SK-N-SH (cell line): ENCODE results near the gene NPC1. TPM values are rescaled to one million over a fixed set of nuclear protein-coding genes. Genes with fewer than 3 reads are reported as not detected.

Experiments used
- CTCF ChIA-PET: fragments of 300-600, 350-600 bp; formaldehyde crosslinking; extraction: SDS; loops from one replicate; lab custom pipeline; 2021; lab: Yijun Ruan, JAX
- POLR2A ChIA-PET: fragments of 350-600 bp; sonication (Branson Sonifier 250); formaldehyde crosslinking; extraction: SDS; loops from one replicate; lab custom pipeline; 2020; ENCODE audit warnings: antibody characterized with exemption, inconsistent platforms; lab: Yijun Ruan, JAX
- DNase-seq: peaks from one replicate; pipeline ENCODE4 v3.0.0; 2012
- H2AFZ ChIP-seq: fragments of 200-600 bp; sonication (generic); 2 replicates; pipeline ENCODE4 v1.8.1; 2016; ENCODE audit warnings: antibody characterized with exemption, mild to moderate bottlenecking, low read depth
- H3F3A ChIP-seq: fragments of 200-600 bp; sonication (generic); replicated peaks from 2 replicates; pipeline ENCODE3; 2016; ENCODE audit warnings: antibody characterized with exemption, mild to moderate bottlenecking; ENCODE audit not compliant: insufficient read depth
- H3K27ac ChIP-seq, 2 experiments: fragments of 200-500 bp in 1 of 2; fragments of 200-600 bp in 1 of 2; sonication (Bioruptor generic) in 1 of 2; sonication (generic), shearing (Covaris generic) in 1 of 2; 2 replicates each; pipeline versions ENCODE4 v1.5.1 to v1.6.1; 2014 to 2016; ENCODE audit warnings: low read depth in 2 of 2, inconsistent platforms in 1 of 2, low read length in 1 of 2, mild to moderate bottlenecking in 1 of 2, mixed read lengths in 1 of 2
- H3K27me3 ChIP-seq: fragments of 200-600 bp; sonication (generic), shearing (Covaris generic); 2 replicates; pipeline ENCODE4 v1.6.1; 2016; ENCODE audit warnings: mixed run types; ENCODE audit not compliant: insufficient read depth
- H3K36me3 ChIP-seq, 2 experiments: fragments of 200-500 bp in 1 of 2; fragments of 200-600 bp in 1 of 2; sonication (Bioruptor generic) in 1 of 2; sonication (generic) in 1 of 2; replicated peaks in 1 of 2; 2 replicates each; pipeline versions ENCODE3 to v1.5.1; 2014 to 2016; ENCODE audit warnings: low read length in 1 of 2, mild to moderate bottlenecking in 1 of 2; ENCODE audit not compliant: insufficient read depth in 2 of 2, control insufficient read depth in 1 of 2
- H3K4me1 ChIP-seq, 2 experiments: fragments of 200-500 bp in 1 of 2; fragments of 200-600 bp in 1 of 2; sonication (Bioruptor generic) in 1 of 2; sonication (generic), shearing (Covaris generic) in 1 of 2; 2 replicates each; pipeline versions ENCODE4 v1.5.1 to v1.6.1; 2014 to 2016; ENCODE audit warnings: low read depth in 1 of 2, low read length in 1 of 2, mixed run types in 1 of 2; ENCODE audit not compliant: insufficient read depth in 2 of 2, control insufficient read depth in 1 of 2
- H3K4me2 ChIP-seq: fragments of 200-600 bp; sonication (generic), shearing (Covaris generic); 2 replicates; pipeline ENCODE4 v1.6.1; 2017; ENCODE audit warnings: mixed run types
- H3K4me3 ChIP-seq, 2 experiments: fragments of 200-500 bp in 1 of 2; fragments of 200-600 bp in 1 of 2; sonication (Bioruptor generic) in 1 of 2; sonication (generic), shearing (Covaris generic) in 1 of 2; 2 replicates each; pipeline versions ENCODE4 v1.5.1 to v1.8.1; 2014 to 2016; ENCODE audit warnings: low read depth in 2 of 2, inconsistent platforms in 1 of 2, low read length in 1 of 2, mild to moderate bottlenecking in 1 of 2, mixed read lengths in 1 of 2, moderate library complexity in 1 of 2
- H3K79me2 ChIP-seq: fragments of 200-600 bp; sonication (generic); 2 replicates; pipeline ENCODE4 v1.8.1; 2017; ENCODE audit warnings: mild to moderate bottlenecking; ENCODE audit not compliant: insufficient read depth
- H3K9ac ChIP-seq: fragments of 200-600 bp; sonication (generic); 2 replicates; pipeline ENCODE4 v1.6.1; 2017; ENCODE audit warnings: mixed run types
- H3K9me2 ChIP-seq: fragments of 200-600 bp; sonication (generic); 2 replicates; pipeline ENCODE4 v1.6.1; 2017; ENCODE audit warnings: mixed run types
- H3K9me3 ChIP-seq: fragments of 200-600 bp; sonication (generic); 2 replicates; pipeline ENCODE4 v1.6.1; 2017; ENCODE audit warnings: mixed run types, mild to moderate bottlenecking, moderate library complexity
- H4K20me1 ChIP-seq: fragments of 200-600 bp; sonication (generic); 2 replicates; pipeline ENCODE4 v1.6.1; 2017; ENCODE audit warnings: mild to moderate bottlenecking, mixed run types; ENCODE audit not compliant: insufficient read depth
- ELF1 ChIP-seq: IDR thresholded peaks from 2 replicates; pipeline ENCODE4 v1.4.0; 2012
- EP300 ChIP-seq, 2 experiments: IDR thresholded peaks; 2 replicates each; pipeline versions ENCODE4 v1.4.0 to v1.6.1; 2012; ENCODE audit warnings: borderline replicate concordance in 1 of 2, low read depth in 1 of 2, low read length in 1 of 2
- EZH2phosphoT487 ChIP-seq: fragments of 200-600 bp; sonication (generic); IDR thresholded peaks from 2 replicates; pipeline ENCODE4 v1.6.1; 2017; ENCODE audit warnings: low read depth, mixed run types, mild to moderate bottlenecking, antibody characterized with exemption, moderate library complexity, borderline replicate concordance
- FOSL2 ChIP-seq: IDR thresholded peaks from 2 replicates; pipeline ENCODE4 v1.4.0; 2012; ENCODE audit warnings: low read depth, mild to moderate bottlenecking, moderate library complexity, borderline replicate concordance
- JUND ChIP-seq: IDR thresholded peaks from 2 replicates; pipeline ENCODE4 v1.4.0; 2012
- MAX ChIP-seq: IDR thresholded peaks from 2 replicates; pipeline ENCODE4 v1.4.0; 2012; ENCODE audit warnings: low read depth
- MEF2A ChIP-seq: IDR thresholded peaks from 2 replicates; pipeline ENCODE4 v1.4.0; 2012; ENCODE audit warnings: low read depth, borderline replicate concordance
- NFIC ChIP-seq: IDR thresholded peaks from 2 replicates; pipeline ENCODE4 v1.4.0; 2012; ENCODE audit warnings: borderline replicate concordance
- NRF1 ChIP-seq: IDR thresholded peaks from 2 replicates; pipeline ENCODE4 v1.6.1; 2012; ENCODE audit warnings: low read depth, mild to moderate bottlenecking, low read length
- PBX3 ChIP-seq: IDR thresholded peaks from 2 replicates; pipeline ENCODE4; 2012
- POLR2AphosphoS5 ChIP-seq: IDR thresholded peaks from 2 replicates; pipeline ENCODE4 v1.6.1; 2012; ENCODE audit warnings: low read depth, low read length
- REST ChIP-seq: IDR thresholded peaks from 2 replicates; pipeline ENCODE4 v1.6.1; 2012; ENCODE audit warnings: mild to moderate bottlenecking, low read depth, low read length, moderate library complexity
- RFX5 ChIP-seq: IDR thresholded peaks from 2 replicates; pipeline ENCODE4 v1.6.1; 2012; ENCODE audit warnings: mild to moderate bottlenecking, improper control_type of control experiment, low read length
- RXRA ChIP-seq: IDR thresholded peaks from 2 replicates; pipeline ENCODE4 v1.4.0; 2012; ENCODE audit warnings: low read depth, mild to moderate bottlenecking, borderline replicate concordance
- SMC3 ChIP-seq: IDR thresholded peaks from 2 replicates; pipeline ENCODE4 v1.6.1; 2012; ENCODE audit warnings: low read depth, low read length, improper control_type of control experiment
- YY1 ChIP-seq: IDR thresholded peaks from 2 replicates; pipeline ENCODE4 v1.4.0; 2012; ENCODE audit warnings: low read depth, mild to moderate bottlenecking
- whole genome bisulfite sequencing: methylation state at CpG from one replicate; pipeline ENCODE4 v1.1.6; 2017; ENCODE audit warnings: low lambda C conversion rate; 5-methylcytosine and 5-hydroxymethylcytosine counted together
- polyA plus RNA-seq, 3 experiments: library from polyadenylated mRNA; depleted of rRNA; stranded (reverse); fragments of >200 nt; gene quantifications; 2 replicates each; pipeline ENCODE4 v1.2.3, GENCODE V29; 2012
- TF ChIP-seq, protein P1 (sequence below): fragments of 150-350 bp; IDR thresholded peaks from 2 replicates; pipeline ENCODE4 v1.6.1; 2016; ENCODE audit warnings: mild to moderate bottlenecking, low read depth, low read length

NPC1 gene
- polyA plus RNA-seq, 1 of the 3 experiments (the other 2 are of a cell fraction) = 23.9 TPM

- no peak overlapping the region for H3K4me2 ChIP-seq
- no peaks in the 10 kb centered on the region for H4K20me1 ChIP-seq
- H3K4me3 ChIP-seq = no peak overlapping the region
- POLR2A ChIA-PET = no interaction called here
- H3K27me3 ChIP-seq = no peaks in the 10 kb centered on the region
- CTCF ChIA-PET = interaction anchor here (0.7 kb wide), 1 partner anchor 41 kb away, joined by 3 read pairs; no protein-coding TSS in a partner anchor
- no peak for DNase-seq
- no peak for TF ChIP-seq JUND
- TF ChIP-seq, protein P1, sequence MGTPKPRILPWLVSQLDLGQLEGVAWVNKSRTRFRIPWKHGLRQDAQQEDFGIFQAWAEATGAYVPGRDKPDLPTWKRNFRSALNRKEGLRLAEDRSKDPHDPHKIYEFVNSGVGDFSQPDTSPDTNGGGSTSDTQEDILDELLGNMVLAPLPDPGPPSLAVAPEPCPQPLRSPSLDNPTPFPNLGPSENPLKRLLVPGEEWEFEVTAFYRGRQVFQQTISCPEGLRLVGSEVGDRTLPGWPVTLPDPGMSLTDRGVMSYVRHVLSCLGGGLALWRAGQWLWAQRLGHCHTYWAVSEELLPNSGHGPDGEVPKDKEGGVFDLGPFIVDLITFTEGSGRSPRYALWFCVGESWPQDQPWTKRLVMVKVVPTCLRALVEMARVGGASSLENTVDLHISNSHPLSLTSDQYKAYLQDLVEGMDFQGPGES = no peak
- H2AFZ ChIP-seq = no peak overlapping the region
- no peaks in the 10 kb centered on the region for H3F3A ChIP-seq
- peaks cover 46 to 61% of the 10 kb centered on the region in 2 experiments for H3K36me3 ChIP-seq
- H3K9me2 ChIP-seq = no peaks in the 10 kb centered on the region
- 96% methylated on average over 18 of the region's 19 CpGs for WGBS
- H3K4me1 ChIP-seq = no peaks in the 10 kb centered on the region
- no peaks in the 10 kb centered on the region for H3K79me2 ChIP-seq
- H3K9ac ChIP-seq = no peak overlapping the region
- no peaks in the 10 kb centered on the region for H3K9me3 ChIP-seq
- no peak overlapping the region for H3K27ac ChIP-seq
Measured at GRCh38 chr18:23556145-23556780, 30.0 kb downstream of the NPC1 start.

DNA sequence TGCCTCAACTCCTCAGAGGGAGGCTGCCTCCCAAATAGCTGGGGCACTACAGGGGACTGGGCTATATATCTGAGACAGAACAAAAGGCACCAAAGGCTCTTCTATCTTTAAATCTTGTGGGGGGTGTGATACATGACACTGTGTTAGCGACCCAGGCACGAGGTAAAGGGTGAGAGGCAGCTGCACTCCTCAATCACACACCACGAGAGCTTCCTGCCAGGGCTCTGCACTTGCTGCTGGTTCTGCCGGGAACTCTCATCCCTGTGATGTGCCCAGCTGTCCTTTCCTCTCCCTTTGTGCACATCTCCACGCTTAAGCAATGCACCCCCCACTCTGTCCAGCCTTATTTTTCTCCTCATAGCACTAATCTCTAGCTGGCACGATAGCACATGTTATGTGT lies 32.4 kb downstream of the NPC1 start:
- no peaks in the 10 kb centered on the region for H3K79me2 ChIP-seq
- H3F3A ChIP-seq = no peaks in the 10 kb centered on the region
- WGBS = 85% methylated on average over 4 of the region's 6 CpGs
- H4K20me1 ChIP-seq = no peaks in the 10 kb centered on the region
- no peak overlapping the region for H2AFZ ChIP-seq
- no peak overlapping the region for H3K4me3 ChIP-seq
- no peak overlapping the region for H3K4me2 ChIP-seq
- no peaks in the 10 kb centered on the region for H3K9me3 ChIP-seq
- H3K36me3 ChIP-seq = peaks cover 34 to 50% of the 10 kb centered on the region in 2 experiments
- H3K9ac ChIP-seq = no peak overlapping the region
- no peak for DNase-seq
- no peak for TF ChIP-seq EP300 (IDR thresholded peaks at IDR 0.05; ENCODE audit: borderline replicate concordance in 1 of 2, low read depth in 1 of 2, low read length in 1 of 2)
- TF ChIP-seq RXRA = no peak
- no peak for TF ChIP-seq SMC3
- no peak for TF ChIP-seq PBX3
- TF ChIP-seq YY1 = no peak
- no peak for TF ChIP-seq NFIC
- no peak for TF ChIP-seq NRF1
- no peak for TF ChIP-seq MEF2A
- no peak for TF ChIP-seq POLR2AphosphoS5
- no peak for TF ChIP-seq RFX5
- TF ChIP-seq, protein P1 = no peak
- no peak for TF ChIP-seq FOSL2
- TF ChIP-seq REST = no peak
- no peak for TF ChIP-seq ELF1
- TF ChIP-seq MAX = no peak
- no peak for TF ChIP-seq EZH2phosphoT487
- H3K27ac ChIP-seq = no peak overlapping the region
- POLR2A ChIA-PET = interaction anchor here (0.7 kb wide), 1 partner anchor 84 kb away, joined by 3 read pairs; no protein-coding TSS in a partner anchor
- H3K27me3 ChIP-seq = no peaks in the 10 kb centered on the region
- H3K4me1 ChIP-seq = no peaks in the 10 kb centered on the region
- H3K9me2 ChIP-seq = no peaks in the 10 kb centered on the region
- CTCF ChIA-PET = interaction anchor here (1.4 kb wide), 1 partner anchor 18 kb away, joined by 3 read pairs; no protein-coding TSS in a partner anchor
